NCI-H226 (cell line): ENCODE results near the gene CDH23.

ENCODE experiments used
- DNase-seq: peaks from one replicate; pipeline ENCODE4 v3.0.0-alpha.2; 2015

Gene CDH23

GRCh38 chr10:71831646-71832552, 435.2 kb downstream of the CDH23 start:
- DNase-seq, result peak; percentile 48

- DNase-seq, result no peak
Observed at GRCh38 chr10:71832967-71833366, 436.2 kb downstream of the CDH23 start.

GRCh38 chr10:71833451-71834342, 437.0 kb downstream of the CDH23 start:
- DNase-seq, result no peak

- no peak for DNase-seq
Observed at GRCh38 chr10:71834343-71834674, 437.6 kb downstream of the CDH23 start.

GRCh38 chr10:71835671-71836595, 439.2 kb downstream of the CDH23 start:
- peak; percentile 35 for DNase-seq

- DNase-seq, result no peak
Observed at GRCh38 chr10:71836596-71836974, 439.9 kb downstream of the CDH23 start.

- peak; percentile 47 for DNase-seq
Observed at GRCh38 chr10:71837098-71837827, 440.5 kb downstream of the CDH23 start.

- DNase-seq, result peak; percentile 97
Observed at GRCh38 chr10:71838264-71839211, 441.8 kb downstream of the CDH23 start.

- peak; percentile 100 for DNase-seq
Observed at GRCh38 chr10:71840177-71840957, 443.6 kb downstream of the CDH23 start.

- no peak for DNase-seq
Observed at GRCh38 chr10:71840958-71841335, 444.2 kb downstream of the CDH23 start.

GRCh38 chr10:71842422-71842821, 445.7 kb downstream of the CDH23 start:
- no peak for DNase-seq

- DNase-seq, result no peak
Observed at GRCh38 chr10:71842856-71843686, 446.4 kb downstream of the CDH23 start.

- DNase-seq, result no peak
Observed at GRCh38 chr10:71844084-71844483, 447.4 kb downstream of the CDH23 start.

- no peak for DNase-seq
Observed at GRCh38 chr10:71844695-71845094, 448.0 kb downstream of the CDH23 start.

GRCh38 chr10:71845410-71846405, 449.0 kb downstream of the CDH23 start:
- DNase-seq, result peak; percentile 46

- DNase-seq, result no peak
Observed at GRCh38 chr10:71846816-71847215, 450.1 kb downstream of the CDH23 start.

GRCh38 chr10:71847418-71847817, 450.7 kb downstream of the CDH23 start:
- DNase-seq, result no peak
